ENCODE measurements around the gene CLSTN3.

The CLSTN3 gene
- 17.5 to 135 (median 81.5) reads per million in 9 experiments for total RNA-seq

- Mint-ChIP-seq H3K4me1 (ENCODE audit: low read depth in 2 of 2) (peaks cover 29 to 42% of the 10 kb centered on the region in 2 donors), H3K36me3 (ENCODE audit: insufficient read depth) (peaks cover 29% of the 10 kb centered on the region), H3K27ac (peak within 1 kb of the TSS; percentile 95), H3K4me3 (peak within 1 kb of the TSS; percentile 95 to 99), H3K9me3 (no peaks in the 10 kb centered on the region), H3K27me3 (no peaks in the 10 kb centered on the region)
- DNase-seq (peak; percentile 82 to 87 (median 83)), ATAC-seq (replicated peaks) (peak; percentile 77)
These were observed at the start of gene CLSTN3 for GRCh38 chr12:7129872-7130691. Gene CLSTN3 (plus strand): TSS chr12:7130371. CDS start chr12:7130649, 278 bp downstream.

DNA sequence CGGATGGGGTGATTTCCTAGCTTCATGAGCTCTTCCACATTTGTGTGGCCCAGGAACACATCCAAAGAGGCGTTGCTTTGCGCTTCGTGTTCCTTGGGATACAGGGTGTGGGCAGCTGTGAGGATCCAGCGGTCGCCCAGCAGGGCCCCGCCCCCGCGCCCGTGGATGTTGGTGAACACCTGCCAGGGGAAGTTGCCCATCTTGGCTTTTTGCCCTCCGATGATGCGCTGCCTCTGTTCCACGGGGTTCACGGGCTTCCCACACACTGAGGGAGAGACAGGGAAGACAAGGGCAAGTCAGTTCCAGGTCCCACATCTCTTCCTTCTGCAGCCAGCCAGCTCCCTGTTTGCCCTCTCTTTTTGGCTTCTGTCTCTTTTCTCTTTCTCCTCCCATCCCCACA is 49.1 kb upstream of the CLSTN3 start:
- Mint-ChIP-seq H3K27ac (no peak overlapping the region), H3K36me3 (ENCODE audit: insufficient read depth) (peaks cover 2% of the 10 kb centered on the region), H3K9me3 (peaks cover 0 to 5% of the 10 kb centered on the region in 2 donors), H3K4me1 (ENCODE audit: low read depth in 2 of 2) (peaks cover 0 to 5% of the 10 kb centered on the region in 2 donors), H3K4me3 (no peak overlapping the region), H3K27me3 (peaks cover 0 to 9% of the 10 kb centered on the region in 2 donors)
- no peak for DNase-seq
- ATAC-seq (replicated peaks): no peak

- H3K4me3 Mint-ChIP-seq: no peak overlapping the region
- H3K27ac Mint-ChIP-seq: peak overlapping the region; percentile 1 to 36
- no peaks in the 10 kb centered on the region for H3K27me3 Mint-ChIP-seq
These were observed 47.0 kb upstream of the CLSTN3 start for GRCh38 chr12:7083125-7083524.

DNA sequence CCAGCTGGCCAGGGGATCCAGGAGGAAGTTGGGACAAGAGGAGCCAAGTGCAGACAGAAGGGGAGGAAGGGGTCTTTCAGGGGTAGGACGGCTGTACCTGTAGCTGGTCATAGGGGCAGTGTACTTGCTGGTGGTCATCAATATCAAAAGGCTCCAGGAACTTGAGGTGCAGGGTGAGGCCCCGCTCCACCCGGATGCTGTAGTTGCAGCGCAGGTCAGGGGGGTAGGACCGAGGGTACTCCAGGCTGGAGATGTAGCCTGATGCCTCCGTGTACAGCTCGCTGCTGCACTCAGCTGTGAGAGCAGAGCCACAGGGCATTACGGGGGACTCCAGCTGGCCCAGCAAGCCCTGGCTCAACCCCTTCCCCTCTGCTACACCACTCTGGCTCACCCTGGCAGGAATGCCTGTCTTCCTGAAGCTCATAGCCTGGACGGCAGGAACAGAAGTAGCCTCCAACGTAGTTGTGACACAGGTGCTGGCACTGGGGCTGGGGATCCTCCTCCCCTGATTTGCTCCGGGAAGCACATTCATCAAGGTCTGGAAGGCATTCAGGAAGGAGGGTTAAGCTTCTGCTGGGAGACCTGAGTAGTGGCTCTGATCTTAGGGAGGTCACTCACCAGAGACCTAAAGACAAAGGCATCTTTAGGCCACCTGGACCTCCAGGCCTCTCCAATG is 40.8 kb upstream of the CLSTN3 start:
- peaks cover 2% of the 10 kb centered on the region for H3K36me3 Mint-ChIP-seq (ENCODE audit: insufficient read depth)
- peaks cover 6 to 10% of the 10 kb centered on the region in 2 donors for H3K27me3 Mint-ChIP-seq
- peaks cover 10 to 12% of the 10 kb centered on the region in 2 donors for H3K4me1 Mint-ChIP-seq (ENCODE audit: low read depth in 2 of 2)
- H3K27ac Mint-ChIP-seq: no peak overlapping the region
- ATAC-seq (replicated peaks) (no peak), DNase-seq (no peak)
- H3K9me3 Mint-ChIP-seq: no peaks in the 10 kb centered on the region
- H3K4me3 Mint-ChIP-seq: no peak overlapping the region

More at GRCh38 chr12:7083125-7083524, 47.0 kb upstream of the CLSTN3 start:
- Mint-ChIP-seq H3K9me3 (peaks cover 0 to 5% of the 10 kb centered on the region in 2 donors), H3K4me1 (ENCODE audit: low read depth in 2 of 2) (peaks cover 0 to 5% of the 10 kb centered on the region in 2 donors), H3K36me3 (ENCODE audit: insufficient read depth) (peaks cover 2% of the 10 kb centered on the region)
- ATAC-seq (replicated peaks) (peak; percentile 29), DNase-seq (no peak)

- peaks cover 2% of the 10 kb centered on the region for H3K36me3 Mint-ChIP-seq (ENCODE audit: insufficient read depth)
- DNase-seq (no peak), ATAC-seq (replicated peaks) (no peak)
- peaks cover 6 to 10% of the 10 kb centered on the region in 2 donors for H3K27me3 Mint-ChIP-seq
- peaks cover 10 to 12% of the 10 kb centered on the region in 2 donors for H3K4me1 Mint-ChIP-seq (ENCODE audit: low read depth in 2 of 2)
- peak overlapping the region in 1 of 2 donors; percentile 82 for H3K4me3 Mint-ChIP-seq
- no peak overlapping the region for H3K27ac Mint-ChIP-seq
- no peaks in the 10 kb centered on the region for H3K9me3 Mint-ChIP-seq
These were observed 39.8 kb upstream of the CLSTN3 start for GRCh38 chr12:7090222-7090998.

DNA sequence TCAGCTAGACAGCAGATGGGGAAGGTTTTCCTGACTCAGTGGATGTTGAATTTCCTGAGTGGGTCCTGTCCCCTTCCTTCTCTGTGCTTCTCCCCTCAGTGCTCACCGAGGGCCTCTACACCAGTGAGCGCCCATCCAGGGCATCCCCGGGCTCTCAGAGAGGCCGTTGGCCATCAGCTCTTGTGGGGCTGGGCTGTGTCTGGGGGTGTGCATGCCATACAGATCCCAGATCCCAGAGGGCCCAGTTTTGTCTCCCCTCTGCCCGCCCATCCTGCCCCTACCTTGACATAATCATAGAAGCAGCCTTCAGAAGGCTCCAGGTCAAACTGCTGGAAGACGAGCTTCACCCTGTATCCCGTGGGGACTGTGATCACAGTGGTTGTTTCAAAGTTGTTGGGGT is 39.0 kb upstream of the CLSTN3 start:
- Mint-ChIP-seq H3K36me3 (ENCODE audit: insufficient read depth) (peaks cover 2% of the 10 kb centered on the region), H3K27me3 (peaks cover 6 to 10% of the 10 kb centered on the region in 2 donors), H3K4me3 (peak overlapping the region; percentile 33 to 82), H3K9me3 (no peaks in the 10 kb centered on the region), H3K4me1 (ENCODE audit: low read depth in 2 of 2) (peaks cover 10 to 12% of the 10 kb centered on the region in 2 donors), H3K27ac (peak overlapping the region in 1 of 2 donors; percentile 64)
- DNase-seq: no peak
- ATAC-seq (replicated peaks): no peak

GRCh38 chr12:7091660-7092228 is 38.4 kb upstream of the CLSTN3 start:
- H3K4me1 Mint-ChIP-seq (ENCODE audit: low read depth in 2 of 2): peaks cover 10 to 12% of the 10 kb centered on the region in 2 donors
- H3K4me3 Mint-ChIP-seq: peak overlapping the region; percentile 80 to 82
- DNase-seq (no peak), ATAC-seq (replicated peaks) (no peak)
- peaks cover 2% of the 10 kb centered on the region for H3K36me3 Mint-ChIP-seq (ENCODE audit: insufficient read depth)
- peaks cover 6 to 10% of the 10 kb centered on the region in 2 donors for H3K27me3 Mint-ChIP-seq
- peak overlapping the region; percentile 41 to 82 for H3K27ac Mint-ChIP-seq
- no peaks in the 10 kb centered on the region for H3K9me3 Mint-ChIP-seq

GRCh38 chr12:7092229-7092985 is 37.8 kb upstream of the CLSTN3 start, which contains the start of gene C1R:
Gene C1R (minus strand): TSS chr12:7092445. CDS start chr12:7092388, 57 bp downstream.
- peak within 1 kb of the TSS; percentile 41 to 82 for H3K27ac Mint-ChIP-seq
- H3K4me3 Mint-ChIP-seq: peak within 1 kb of the TSS; percentile 80 to 82
- H3K4me1 Mint-ChIP-seq (ENCODE audit: low read depth in 2 of 2): peaks cover 10 to 12% of the 10 kb centered on the region in 2 donors
- peak; percentile 76 for ATAC-seq (replicated peaks)
- H3K27me3 Mint-ChIP-seq: peaks cover 6 to 10% of the 10 kb centered on the region in 2 donors
- H3K9me3 Mint-ChIP-seq: no peaks in the 10 kb centered on the region
- H3K36me3 Mint-ChIP-seq (ENCODE audit: insufficient read depth): peaks cover 2% of the 10 kb centered on the region
- peak; percentile 57 to 67 (median 66) for DNase-seq

DNA sequence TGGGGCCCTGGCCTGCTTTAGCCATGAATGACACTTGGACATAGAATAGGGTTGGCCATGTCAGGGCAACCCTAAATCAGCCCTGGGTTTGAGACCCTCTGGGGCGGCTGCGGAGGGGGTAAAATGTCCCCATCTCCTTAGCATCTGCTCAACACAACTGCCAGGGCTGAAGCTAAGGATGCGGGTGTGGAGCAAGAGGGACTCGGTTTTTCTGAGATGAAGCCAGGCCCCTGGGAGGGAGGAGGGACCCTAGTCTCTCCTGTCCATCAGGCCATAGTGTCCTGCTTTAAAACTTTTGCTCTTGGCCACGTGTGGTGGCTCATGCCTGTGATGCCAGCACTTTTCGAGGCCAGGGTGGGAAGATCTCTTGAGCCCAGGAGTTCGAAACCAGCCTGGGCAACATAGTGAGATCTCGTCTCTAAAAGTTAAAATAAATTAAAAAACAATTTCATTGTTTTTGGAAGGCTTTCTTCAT is 37.1 kb upstream of the CLSTN3 start:
- Mint-ChIP-seq H3K27me3 (peaks cover 6 to 10% of the 10 kb centered on the region in 2 donors), H3K4me3 (peak overlapping the region in 1 of 2 donors; percentile 82), H3K4me1 (ENCODE audit: low read depth in 2 of 2) (peaks cover 10 to 12% of the 10 kb centered on the region in 2 donors), H3K27ac (peak overlapping the region in 1 of 2 donors; percentile 82), H3K9me3 (no peaks in the 10 kb centered on the region), H3K36me3 (ENCODE audit: insufficient read depth) (peaks cover 2% of the 10 kb centered on the region)
- DNase-seq (no peak), ATAC-seq (replicated peaks) (no peak)

GRCh38 chr12:7093486-7093885 is 36.7 kb upstream of the CLSTN3 start:
- H3K27ac Mint-ChIP-seq: no peak overlapping the region
- ATAC-seq (replicated peaks) (no peak), DNase-seq (no peak)
- H3K36me3 Mint-ChIP-seq (ENCODE audit: insufficient read depth): peaks cover 2% of the 10 kb centered on the region
- H3K27me3 Mint-ChIP-seq: peaks cover 6 to 10% of the 10 kb centered on the region in 2 donors
- peaks cover 10 to 12% of the 10 kb centered on the region in 2 donors for H3K4me1 Mint-ChIP-seq (ENCODE audit: low read depth in 2 of 2)
- H3K9me3 Mint-ChIP-seq: no peaks in the 10 kb centered on the region
- no peak overlapping the region for H3K4me3 Mint-ChIP-seq

DNA sequence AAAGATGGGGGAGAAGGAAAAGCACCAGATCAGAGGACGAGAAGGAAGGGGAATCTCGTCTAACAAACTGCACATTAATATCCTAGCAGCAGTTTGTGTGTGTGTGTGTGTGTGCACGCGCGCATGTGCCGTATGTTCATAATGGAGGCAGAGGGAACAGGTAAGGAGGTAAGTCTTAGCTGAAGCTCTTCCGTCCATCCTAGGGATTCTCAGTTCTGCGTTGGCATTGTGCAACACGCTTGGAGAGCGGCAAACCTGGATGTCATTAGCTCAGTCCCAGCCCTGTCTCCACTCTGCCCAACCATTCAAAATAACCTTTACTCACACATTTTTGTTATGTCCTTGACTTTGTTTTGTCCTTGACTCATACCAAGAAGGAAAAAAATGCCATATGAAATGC is 36.3 kb upstream of the CLSTN3 start:
- DNase-seq: no peak
- Mint-ChIP-seq H3K4me3 (no peak overlapping the region), H3K27ac (peak overlapping the region in 1 of 2 donors; percentile 13), H3K27me3 (peaks cover 6 to 10% of the 10 kb centered on the region in 2 donors), H3K4me1 (ENCODE audit: low read depth in 2 of 2) (peaks cover 10 to 12% of the 10 kb centered on the region in 2 donors), H3K36me3 (ENCODE audit: insufficient read depth) (peaks cover 2% of the 10 kb centered on the region), H3K9me3 (no peaks in the 10 kb centered on the region)
- ATAC-seq (replicated peaks): no peak

Measured in effector memory CD8-positive, alpha-beta T cell (primary cell).